GM21423 (cell line): ENCODE data around the gene TBX2.
"Not testable (repeated sequence)": the region's sequence is repeated elsewhere in the genome, so short reads cannot be mapped to it uniquely, and the experiment has no call there.

Experiments
- ATAC-seq: cut with Tn5 transposase; IDR thresholded peaks from one replicate; pipeline ENCODE4 v1.9.1; 2021; ENCODE audit warnings: mild to moderate bottlenecking, moderate library complexity; ENCODE audit not compliant: unreplicated experiment

Gene TBX2

DNA sequence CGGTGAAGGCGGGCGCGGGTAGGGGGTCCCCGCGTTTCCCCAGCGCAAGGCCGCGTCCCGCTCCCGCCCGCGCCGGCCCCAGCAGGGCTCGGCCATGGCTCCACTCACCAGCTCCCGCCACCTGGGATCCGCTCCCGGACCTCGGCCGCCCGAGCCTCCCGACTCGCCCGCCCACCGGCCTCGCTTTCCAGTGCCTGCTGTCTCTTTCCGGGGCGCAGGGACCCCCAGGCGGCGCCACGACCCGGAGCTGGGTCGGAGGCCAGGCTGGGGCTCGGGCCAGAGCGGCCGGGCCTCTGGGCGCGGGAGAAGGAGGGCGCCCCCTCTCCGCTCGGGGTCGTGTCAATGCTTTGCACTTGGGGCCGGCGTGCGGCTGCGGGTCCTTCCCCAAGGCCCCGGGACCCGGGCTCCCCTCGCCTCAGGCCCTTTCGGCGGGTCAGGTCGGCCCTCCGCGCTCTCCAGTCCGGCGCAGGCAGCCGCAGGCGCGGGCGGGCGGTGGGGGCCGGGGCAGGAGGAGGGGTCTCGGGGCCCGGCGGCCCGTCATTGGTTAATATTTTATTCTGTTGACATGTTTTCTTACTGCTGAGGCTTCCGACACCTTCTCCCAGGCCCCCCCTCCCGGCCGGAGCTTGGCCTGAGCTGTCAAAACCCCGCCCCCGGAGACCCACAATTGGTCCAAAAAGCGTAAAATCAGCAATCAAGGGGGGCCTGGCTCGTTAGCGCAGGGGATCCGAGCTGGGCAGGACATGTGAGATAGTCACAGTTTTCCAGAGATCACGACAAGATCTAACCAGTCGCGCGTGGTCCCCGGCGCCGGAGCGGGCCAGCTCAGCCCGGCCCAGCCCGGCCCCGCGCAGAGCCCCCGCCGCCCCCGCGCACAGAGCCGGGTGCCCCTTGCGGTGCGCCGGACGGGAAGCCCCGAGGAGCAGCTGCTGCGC is at the start of gene TBX2:
Gene TBX2, plus strand, starts transcription at position 713 of the 935 bp plus-strand sequence. CDS start 334 bp downstream, outside the sequence.
- no peak for ATAC-seq

DNA sequence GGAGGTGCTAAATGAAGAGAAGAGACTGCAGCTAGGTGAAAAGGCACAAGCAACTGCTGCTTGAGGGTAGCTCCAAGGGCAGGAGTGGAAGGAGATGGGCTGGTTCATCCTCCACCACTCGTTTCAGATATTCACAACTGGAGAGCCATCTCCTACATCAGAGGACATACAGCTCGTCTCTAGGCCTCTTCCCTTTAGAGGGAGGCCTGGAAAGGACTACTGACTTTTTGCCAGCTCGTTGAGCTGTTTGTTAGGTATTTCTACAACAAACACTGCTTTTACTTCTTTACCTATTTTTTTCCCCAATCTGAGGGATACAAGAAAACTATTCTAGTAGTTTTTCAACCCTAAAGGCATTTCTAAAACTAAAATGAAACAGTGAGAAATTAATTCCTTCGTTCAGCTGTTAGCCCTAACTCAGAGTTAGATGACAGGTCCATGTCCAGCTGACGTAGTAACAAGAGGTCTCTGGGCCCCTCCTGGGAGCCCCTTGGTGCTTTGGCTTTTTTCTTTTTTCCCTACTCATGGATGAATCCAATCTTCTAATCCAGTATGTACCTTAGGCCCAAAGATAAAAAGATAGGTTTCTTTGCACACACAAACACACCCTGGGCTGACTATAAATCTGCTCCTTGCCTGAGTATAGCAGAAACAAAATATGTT is 47.8 kb upstream of the TBX2 start:
- ATAC-seq: no peak

DNA sequence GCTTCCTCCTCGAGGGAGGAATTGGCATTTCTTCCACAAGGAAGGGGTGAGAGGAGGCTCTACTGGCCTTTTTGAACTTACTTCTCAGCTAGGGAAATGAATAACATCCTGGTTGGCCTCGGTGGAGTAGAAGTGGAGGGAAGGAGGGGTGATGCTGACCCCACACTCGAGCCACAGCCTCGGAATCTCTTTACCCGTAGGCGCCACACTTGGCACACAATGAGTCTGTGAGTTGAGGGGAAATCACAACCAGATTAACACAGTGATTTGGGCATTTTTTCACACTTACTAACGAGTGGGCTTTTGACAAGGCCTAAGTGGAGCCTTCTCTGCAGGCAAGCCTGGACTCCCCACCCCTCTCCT is 47.3 kb upstream of the TBX2 start:
- no peak for ATAC-seq

DNA sequence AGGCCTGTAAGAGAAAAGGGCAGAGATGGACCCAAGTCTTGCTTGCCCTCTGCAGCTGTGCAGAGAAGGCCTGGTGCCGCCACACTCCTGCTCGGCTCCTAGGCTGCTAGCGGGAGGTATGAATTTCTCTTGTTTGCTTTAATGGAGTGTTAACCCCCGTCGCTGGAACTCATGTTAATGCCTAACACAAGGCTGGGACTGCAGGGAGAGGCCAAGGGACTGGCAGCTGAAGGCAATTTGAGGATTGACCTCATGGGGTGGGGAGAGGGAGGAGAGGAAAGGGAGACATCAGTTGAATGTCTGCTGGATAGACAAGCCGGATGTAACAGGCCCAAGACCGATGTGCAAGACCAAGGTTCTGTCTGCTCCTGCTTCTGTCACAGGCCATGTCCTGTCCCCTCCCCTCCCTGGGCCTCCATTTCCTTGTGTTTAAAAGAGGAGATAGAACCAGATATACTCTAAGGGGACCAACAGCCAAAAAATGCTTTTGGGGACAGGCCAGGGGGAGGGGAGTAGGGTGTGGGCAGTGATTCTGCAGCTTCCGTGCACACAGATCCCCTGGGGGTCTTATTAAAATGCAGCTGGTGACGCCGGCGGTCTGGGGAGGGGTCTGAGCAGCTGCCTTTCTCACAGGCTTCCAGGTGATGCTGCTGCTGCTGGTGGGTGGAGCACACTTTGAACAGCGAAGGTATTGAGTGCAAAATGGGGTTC is 46.7 kb upstream of the TBX2 start:
- ATAC-seq: no peak

DNA sequence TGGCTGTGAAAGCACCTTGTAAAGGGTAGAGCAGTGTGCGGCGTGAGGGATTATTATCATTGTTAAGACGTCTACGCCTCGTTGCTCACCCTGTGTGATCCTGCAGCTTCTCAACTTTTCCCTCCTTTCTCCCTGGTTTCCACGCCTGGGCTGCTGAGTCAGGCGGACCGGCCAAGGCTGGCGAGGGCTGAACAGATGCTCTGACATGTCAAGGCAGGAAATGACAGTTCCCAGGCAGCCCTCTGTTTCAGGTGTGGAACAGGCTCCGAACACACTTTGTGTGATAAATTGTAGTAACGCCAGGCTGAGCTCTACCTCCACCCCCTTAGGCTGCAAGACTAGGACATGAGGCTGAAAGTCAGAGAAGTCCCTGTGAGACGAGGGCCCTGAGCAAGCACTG is 46.0 kb upstream of the TBX2 start:
- ATAC-seq: no peak

DNA sequence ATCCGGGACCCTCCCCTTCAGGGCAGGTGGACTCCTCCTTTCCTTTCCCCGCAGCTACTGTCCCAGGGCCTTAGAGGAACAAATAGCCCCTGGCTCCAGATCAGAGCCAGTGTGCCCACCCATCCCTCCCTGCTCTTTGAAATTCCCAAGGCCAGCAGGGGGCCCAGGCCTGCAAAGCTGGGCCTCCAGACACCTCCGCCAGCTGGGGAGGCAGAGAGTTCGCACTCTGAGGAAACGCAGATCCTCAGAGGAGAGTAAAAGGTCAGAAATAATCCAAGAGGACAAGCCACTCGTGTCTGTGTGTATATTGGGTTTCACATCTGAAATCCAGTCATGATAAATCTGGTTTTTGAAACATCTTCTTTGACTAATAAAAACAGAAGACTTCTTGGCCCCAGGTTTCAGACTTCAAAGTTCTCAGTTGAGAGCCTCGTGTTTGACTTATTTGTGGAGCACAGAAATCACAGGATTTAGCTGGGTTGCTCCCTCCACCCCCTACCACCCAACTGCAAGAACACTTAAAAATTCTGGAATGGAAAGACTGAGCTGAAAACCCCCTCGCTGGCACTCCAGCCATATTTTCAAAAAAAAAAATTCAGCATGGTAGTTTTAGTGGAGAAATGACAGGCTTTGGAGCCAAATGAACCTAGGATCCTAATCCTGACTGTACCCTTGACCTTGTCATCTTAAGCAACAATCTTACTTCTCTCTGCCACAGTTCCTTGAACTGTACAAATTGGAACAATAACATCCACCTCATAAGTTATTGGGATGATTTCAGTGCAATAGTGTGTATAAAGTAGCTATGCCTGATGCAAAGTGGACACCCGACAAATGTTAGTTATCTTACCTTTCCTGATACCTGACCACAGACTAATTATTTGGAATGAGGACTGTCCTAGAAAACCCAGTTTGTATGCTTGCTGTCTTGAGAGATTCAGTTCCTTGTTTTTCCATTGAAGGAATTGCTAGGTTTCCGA is 44.5 kb upstream of the TBX2 start:
- ATAC-seq: no peak

DNA sequence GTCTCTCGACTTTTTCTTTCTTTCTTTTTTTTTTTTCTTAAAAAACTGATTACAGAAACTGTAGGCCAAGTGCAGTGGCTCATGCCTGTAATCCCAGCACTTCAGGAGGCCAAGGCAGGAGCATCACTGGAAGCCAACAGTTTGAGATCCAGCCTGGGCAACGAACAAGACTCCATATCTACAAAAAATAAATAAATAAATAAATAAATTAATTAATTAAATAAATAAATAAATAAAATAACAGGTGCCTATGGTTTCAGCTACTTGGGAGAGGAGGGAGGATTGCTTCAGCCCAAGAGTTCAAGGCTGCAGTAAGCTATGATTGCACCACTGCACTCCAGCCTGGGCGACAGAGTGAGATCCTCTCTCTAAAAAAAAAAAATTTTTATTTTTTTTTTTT is 42.6 kb upstream of the TBX2 start:
- not testable (repeated sequence) for ATAC-seq

DNA sequence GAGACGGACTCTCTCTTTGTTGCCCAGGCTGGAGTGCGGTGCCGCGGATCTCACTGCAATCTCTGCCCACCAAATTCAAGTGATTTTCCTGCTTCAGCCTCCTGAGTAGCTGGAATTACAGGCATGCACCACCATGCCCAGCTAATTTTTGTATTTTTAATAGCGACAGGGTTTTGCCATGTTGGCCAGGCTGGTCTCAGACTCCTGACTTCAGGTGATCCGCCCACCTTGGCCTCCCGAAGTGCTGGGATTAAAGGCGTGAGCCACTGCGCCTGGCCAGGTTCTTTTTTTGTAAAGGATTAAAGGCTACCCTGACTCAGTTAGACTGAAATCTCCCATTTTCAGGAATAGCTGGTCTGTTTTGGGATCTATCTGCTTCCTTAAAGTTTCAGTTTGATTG is 40.1 kb upstream of the TBX2 start:
- ATAC-seq: not testable (repeated sequence)

DNA sequence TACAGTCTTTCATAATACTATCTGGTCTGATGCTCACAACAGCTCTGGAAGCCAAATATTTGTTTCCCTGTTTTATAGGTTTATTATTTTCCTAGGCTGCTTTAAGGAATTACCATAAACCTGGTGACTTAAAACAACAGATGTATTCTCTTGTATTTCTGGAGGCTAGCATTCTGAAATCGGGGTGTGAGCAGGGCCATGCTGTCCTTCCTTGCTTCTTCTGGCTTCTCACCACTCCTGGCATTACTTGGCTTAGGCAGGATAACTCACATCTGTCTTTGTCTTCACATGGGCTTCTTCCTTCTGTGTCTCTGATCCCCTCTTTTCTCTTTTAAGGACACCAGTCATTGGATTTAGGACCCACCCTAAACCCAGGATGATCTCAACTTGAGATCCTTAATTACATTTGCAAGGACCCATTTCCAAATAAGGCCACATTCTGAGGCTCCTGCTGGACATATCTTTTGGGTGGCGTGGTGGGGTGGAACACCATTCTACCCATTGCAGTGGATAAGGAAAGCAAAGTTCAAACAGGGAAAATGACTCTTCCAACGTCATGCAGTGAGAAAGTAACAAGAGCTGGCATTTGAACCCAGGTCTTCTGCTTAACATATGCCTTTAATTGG is 39.2 kb upstream of the TBX2 start:
- no peak for ATAC-seq

DNA sequence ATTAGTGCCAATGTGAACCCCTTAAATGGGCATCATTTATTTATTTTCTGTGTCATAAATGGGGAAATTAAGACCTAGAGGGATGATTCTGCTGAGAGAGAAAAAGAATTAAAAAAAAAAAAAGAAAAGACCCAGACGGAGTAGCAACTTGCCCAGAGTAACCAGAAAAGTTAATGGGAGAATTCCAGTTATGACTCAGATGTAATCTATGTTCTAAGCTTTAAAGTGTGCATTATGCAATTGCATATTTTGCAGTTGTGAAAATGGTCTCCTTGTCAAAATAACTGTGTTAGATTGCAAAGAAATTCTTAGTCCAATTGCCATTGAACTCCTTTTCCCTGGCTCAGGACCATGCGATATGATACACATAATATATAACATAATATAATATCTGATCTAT is 38.6 kb upstream of the TBX2 start:
- no peak for ATAC-seq

DNA sequence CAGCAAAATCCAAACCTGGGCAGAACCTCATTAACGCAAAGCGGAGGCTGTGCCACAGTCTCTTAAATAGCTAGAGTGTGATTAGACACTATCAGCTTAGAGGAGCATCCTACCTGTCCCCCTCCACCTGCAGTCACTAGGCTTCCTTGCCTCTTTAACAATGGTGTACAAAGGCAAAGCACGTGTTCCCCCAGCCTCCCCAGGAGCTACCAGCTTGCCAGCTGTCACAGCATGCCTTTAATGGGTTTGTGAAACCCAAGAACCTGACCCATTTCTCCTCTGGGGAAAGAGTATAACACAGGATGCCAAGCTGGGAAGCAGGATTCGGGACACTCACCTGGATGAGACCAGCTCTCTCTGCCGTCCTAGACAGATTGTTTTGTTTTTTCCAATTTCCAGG is 37.2 kb upstream of the TBX2 start:
- no peak for ATAC-seq

DNA sequence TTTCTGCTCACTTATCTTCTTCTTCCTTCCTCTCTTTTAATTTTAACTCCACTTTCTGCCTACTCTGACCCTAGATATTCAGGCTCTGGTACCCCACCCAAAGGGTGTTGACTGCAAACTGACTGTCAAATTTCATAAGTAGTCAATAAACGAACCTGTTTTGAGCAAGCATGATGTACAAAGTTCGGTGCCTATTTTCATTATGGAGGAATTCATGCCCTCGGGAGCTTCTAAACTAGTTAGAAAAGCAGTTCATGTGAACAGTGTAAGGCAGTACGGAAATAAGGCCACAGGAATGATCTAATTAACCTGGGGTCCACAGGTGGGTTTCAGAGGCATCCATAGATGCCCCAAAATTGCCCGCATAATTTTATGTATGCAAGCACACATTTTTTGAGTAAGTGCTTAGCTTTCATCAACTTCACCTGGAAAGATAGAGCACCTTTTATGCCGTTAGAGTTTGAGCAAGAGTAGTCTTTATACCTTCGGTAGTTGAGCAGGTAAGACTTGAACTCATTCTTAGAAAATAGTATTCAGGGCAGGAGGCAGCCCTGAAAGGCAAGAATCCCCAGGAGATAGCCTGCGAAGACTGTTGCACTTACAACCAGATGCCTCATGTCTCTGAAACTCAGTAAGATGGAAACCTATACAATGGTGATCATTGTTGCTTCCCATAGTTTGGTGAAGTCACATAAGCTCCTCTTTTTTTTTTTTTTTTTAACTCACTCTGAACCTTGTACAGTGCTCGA is 36.6 kb upstream of the TBX2 start:
- ATAC-seq: no peak

DNA sequence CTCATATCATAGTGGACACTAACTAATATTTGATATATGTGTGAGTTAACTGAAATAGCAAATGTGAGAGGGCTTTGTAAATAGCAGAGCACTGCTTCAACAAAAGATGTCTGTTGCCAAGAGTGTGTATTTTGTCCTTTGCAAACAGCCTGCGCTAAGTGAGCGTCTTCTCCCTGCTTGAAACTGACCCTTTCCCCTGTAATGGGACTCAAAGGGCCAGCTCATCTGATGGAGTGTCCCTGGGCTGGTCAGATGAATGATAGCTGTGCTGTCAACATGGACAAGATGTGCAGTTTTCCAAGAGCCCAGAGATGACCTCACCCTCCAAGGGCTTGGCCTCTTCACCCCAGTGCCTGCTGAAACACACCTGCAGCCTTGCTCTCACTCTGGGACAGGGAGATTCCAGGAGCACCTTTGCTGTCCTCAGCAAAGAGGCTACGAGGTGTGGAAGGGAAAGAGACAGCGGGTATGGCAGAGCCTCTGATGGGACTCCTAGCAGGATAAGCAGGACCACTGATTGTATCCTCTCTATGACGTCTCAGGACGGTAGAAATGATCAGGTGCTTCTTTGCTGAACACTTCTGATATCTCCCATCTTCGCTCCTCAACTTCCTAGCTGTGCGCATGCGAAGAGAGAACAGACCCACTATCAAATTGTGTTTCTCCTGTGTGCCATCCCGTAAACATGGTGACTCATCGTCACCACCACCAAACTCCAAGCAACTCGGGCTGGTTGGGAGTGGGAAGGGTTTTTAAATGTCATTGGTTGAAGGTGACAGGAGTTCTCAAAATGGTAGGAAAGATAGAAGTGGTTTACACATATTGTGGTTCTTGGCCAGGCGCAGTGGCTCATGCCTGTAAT is 35.8 kb upstream of the TBX2 start:
- no peak for ATAC-seq

DNA sequence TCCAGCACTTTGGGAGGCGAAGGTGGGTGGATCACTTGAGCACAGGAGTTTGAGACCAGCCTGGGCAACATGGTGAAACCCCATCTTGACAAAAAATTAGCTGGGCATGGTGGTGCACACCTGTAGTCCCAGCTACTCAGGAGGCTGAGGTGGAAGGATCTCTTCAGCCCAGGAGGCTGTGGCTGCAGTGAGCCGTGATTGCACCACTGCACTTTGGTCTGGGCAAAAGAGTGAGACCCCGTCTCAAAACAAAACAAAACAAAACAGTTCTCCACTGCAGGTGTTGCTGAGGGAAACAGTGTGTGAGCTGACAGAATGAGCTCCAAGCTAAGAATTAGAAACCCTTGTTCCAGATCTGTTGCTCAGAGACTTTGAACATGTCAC is 35.2 kb upstream of the TBX2 start:
- no peak for ATAC-seq

DNA sequence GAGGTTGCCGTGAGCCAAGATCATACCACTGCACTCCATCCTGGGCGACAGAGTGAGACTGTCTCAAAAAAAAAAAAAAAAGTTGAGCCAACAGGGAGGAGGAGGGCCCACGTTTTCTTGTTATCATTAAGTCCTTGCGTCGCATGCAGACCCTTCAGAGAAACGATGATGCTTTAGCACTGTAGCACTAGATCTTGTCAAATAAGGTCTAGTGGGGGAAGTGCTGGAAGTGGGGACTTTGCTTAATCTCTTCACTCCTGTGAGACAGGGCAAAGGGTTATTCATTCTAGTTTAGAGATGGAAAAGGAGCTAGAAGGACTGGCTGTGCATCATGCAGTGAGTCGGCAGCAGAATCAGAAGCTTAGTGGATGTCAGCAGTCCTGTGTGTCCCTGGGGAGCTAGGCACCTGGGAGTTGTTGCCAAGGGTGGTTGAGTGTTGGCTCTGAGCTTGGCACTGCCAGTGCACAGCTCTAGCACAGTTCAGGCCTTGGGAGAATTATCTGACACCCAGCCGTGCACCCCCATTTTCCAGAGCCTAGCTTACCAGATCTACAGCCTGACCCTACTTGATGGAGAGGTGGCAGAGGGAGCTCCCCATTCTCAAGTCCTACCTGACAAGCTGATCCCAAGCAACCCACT is 33.4 kb upstream of the TBX2 start:
- ATAC-seq: no peak

DNA sequence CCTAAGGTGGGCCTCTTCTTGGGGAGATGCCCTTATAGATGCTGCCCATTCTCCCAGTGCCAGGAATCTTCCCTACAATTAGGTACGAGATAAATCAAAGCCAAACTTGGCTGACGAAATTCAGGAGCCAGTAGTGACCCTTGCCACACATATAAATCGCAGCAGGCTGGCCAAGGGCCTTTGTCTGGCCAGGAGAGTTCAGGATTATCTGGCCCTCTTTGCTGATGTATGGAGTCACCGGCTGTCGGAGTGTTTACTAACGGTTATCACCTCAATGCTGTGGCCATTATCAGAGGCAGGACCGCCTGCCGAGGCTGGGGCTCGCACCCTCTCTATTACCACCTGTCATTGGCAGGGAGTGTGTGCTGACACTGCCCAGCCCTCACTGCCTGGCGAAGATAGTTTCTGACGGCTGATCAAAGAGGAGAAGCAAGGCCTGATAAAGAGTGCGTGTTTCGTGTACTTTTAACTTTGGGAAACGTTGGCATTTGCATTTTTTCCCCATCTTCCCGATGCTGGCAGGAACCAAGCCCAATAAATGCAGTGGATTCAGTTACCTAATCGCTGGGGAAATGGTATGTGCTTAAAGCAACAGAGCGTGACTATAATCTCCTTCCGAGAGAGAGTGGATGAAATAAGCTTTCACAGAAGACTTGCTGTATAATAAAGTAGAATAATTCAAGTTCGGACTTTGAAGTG is 32.8 kb upstream of the TBX2 start:
- no peak for ATAC-seq

DNA sequence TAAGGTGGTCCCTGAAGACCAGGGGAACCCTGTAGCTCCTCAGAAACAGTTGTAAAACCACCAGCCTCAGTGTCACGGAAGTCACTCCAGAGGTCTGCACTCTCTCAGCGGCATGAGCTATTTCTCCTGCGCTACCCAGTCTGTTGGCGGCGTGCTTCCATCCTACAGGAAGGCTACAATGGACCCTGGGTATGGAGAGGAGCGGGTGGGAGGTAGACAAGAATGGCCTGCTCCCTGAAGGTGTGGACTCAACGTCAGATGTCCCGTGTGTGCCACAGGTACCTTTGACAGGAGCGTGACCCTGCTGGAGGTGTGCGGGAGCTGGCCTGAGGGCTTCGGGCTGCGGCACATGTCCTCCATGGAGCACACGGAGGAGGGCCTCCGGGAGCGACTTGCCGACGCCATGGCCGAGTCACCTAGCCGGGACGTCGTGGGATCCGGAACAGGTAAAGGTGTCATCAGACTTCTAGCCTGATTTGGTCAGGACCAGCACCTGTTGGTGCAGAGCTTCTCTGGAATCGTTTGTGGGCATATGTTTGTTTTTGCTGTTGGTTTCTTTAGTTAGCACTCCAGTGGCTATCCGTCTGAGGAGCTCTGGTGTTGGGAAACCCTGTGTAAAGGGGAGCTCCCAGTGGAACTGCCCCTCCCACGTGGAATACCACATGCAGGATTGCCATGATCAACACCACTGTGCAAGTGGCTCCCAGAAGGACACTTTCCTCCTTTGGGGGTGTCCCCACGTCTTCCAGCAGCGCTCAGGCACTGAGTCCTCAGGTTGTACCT is 31.4 kb upstream of the TBX2 start:
- ATAC-seq: no peak
